H7 (cell line): ENCODE measurements around the gene FCGR3B. TPM values are rescaled to one million over a fixed set of nuclear protein-coding genes. Genes with fewer than 3 reads are reported as not detected.
A peak's percentile ranks its signal among the peaks of the same experiment; 100 is the strongest.
"Not testable (repeated sequence)": the region's sequence is repeated elsewhere in the genome, so short reads cannot be mapped to it uniquely, and the experiment has no call there.

Source experiments
- DNase-seq: peaks from one replicate; pipeline ENCODE4 v3.0.0; 2012
- H3K27me3 ChIP-seq: 2 replicates; pipeline ENCODE4 v1.6.0; 2011; ENCODE audit warnings: mild to moderate bottlenecking, low read length; ENCODE audit not compliant: control insufficient read depth, insufficient read depth
- H3K36me3 ChIP-seq: replicated peaks from 2 replicates; pipeline ENCODE4 v1.5.1; 2011; ENCODE audit warnings: low read length; ENCODE audit not compliant: control insufficient read depth, insufficient read depth
- H3K4me3 ChIP-seq: 2 replicates; pipeline ENCODE4 v1.5.1; 2011; ENCODE audit warnings: low read depth, mild to moderate bottlenecking, control low read depth, low read length, moderate library complexity; ENCODE audit not compliant: insufficient read depth
- total RNA-seq: library from RNA; depleted of rRNA; stranded (reverse); fragments of >200 nt; shearing (Covaris generic); gene quantifications from 2 replicates; pipeline ENCODE4 v1.2.3, GENCODE V29; 2014

The FCGR3B gene
- total RNA-seq, 1 experiment from 2014 or later, result not detected

DNA sequence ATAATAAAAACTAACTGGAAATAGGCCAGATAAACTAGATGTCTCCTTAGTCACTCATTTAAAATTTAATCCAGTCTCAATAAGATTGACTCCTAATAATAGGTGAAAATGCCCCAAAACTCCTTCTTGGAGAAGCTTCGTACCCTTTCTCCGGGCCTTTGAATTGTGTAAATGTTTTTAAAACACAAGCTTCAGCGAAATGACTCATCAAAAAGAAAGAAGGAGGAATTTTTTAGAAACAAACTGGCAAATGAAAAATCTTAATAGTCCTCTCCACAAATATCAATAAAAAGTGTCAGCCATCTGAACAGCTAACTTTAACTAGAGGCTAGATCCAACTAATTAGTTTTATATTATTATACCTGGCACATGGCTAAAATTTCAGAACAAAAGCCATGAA lies 33.9 kb downstream of the FCGR3B start:
- DNase-seq, H3K36me3 ChIP-seq, H3K4me3 ChIP-seq, H3K27me3 ChIP-seq: not testable (repeated sequence)

DNA sequence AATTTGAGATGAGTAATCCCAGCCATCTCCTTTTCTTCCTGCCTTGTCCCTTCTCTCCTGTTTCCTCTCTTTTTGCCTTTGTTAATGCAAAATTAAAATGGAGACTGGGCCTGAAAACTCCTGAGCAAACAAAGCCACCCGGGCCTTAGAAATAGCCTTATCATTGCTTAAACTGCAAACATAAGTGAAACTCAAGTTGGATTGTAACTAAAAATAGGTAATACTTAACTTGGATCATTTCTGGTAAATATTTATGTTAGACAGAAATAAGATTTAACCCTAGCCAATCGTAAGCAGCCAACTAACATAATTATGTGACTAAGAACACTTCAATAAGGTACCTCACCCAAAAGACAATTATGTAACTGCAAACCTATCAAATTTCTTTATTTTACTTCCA lies 35.4 kb downstream of the FCGR3B start:
- not testable (repeated sequence) for H3K36me3 ChIP-seq, H3K27me3 ChIP-seq, DNase-seq, H3K4me3 ChIP-seq

GRCh38 chr1:161595173-161595572 lies 35.8 kb downstream of the FCGR3B start:
- DNase-seq, H3K4me3 ChIP-seq, H3K36me3 ChIP-seq, H3K27me3 ChIP-seq: not testable (repeated sequence)

GRCh38 chr1:161594269-161594984 lies 36.5 kb downstream of the FCGR3B start:
- H3K4me3 ChIP-seq, H3K36me3 ChIP-seq, DNase-seq, H3K27me3 ChIP-seq: not testable (repeated sequence)

DNA sequence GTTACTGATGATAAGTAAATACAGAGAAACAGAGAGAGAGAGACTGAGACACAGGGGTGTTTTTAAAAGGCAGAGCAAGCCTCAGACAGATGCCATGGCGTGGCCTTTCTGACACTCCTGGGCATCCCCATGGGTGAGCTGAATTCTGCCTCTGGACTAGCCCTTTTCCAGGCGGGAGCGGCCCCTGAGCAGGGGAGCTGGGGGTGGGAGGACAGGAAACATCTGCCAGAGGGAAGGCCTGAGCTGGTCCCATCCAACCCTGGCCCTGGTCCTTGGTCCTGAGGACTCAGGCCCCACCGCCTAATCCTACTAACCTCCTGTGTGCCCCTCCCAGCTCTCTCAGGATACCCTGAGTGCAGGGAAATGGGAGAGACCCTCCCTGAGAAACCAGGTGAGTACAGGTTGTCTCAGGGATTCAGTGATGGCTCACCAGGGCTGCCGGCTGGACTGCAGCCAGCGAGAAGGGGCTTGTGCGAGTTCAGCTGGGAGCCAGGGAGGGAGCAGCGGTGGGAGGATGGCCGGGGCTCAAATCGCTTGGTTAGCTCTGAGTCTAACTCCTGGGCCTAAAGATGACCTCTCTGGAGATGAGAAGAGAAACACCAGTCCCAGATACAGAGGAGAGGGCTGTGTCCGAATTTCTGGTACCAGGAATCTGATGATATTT lies 37.8 kb downstream of the FCGR3B start:
- peak; percentile 15 for DNase-seq
- not testable (repeated sequence) for H3K27me3 ChIP-seq, H3K4me3 ChIP-seq, H3K36me3 ChIP-seq

- H3K4me3 ChIP-seq, H3K27me3 ChIP-seq, H3K36me3 ChIP-seq, DNase-seq: not testable (repeated sequence)
Measured at GRCh38 chr1:161592586-161592985, 38.4 kb downstream of the FCGR3B start.

DNA sequence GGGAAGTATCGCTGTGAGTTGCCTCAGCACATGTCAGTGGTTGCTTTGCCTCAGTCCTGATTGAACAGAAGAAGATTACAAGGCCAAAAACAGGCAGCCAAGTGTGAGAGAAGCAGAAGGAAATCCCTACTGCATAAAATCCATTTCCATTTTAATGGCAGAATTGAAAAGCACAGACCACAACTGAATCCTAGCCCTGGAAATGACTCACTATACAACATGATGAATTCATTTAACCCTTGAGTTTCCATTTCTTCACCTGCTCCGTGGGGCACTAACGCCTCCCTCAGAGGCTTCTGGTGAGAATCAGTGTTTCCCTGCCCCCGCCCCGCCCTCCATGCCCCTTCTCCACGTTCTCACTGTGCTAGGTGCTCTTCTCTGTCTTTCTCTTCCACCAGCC lies 41.1 kb downstream of the FCGR3B start:
- not testable (repeated sequence) for H3K36me3 ChIP-seq, H3K27me3 ChIP-seq, DNase-seq, H3K4me3 ChIP-seq

DNA sequence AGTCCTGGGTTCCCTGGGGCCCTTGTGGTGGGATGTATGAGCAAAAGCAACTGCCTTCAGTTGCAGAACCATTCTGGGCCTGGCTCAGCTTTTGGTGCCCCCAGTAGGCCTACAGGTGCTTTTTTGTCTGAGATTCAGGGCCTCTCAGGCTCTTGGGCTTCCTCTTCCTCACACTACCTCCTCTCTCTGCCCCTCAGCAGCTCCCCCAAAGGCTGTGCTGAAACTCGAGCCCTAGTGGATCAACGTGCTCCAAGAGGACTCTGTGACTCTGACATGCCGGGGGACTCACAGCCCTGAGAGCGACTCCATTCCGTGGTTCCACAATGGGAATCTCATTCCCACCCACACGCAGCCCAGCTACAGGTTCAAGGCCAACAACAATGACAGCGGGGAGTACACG lies 41.6 kb downstream of the FCGR3B start:
- H3K36me3 ChIP-seq, H3K27me3 ChIP-seq, H3K4me3 ChIP-seq: not testable (repeated sequence)
- DNase-seq, result peak; percentile 4

GRCh38 chr1:161588596-161588995 lies 42.4 kb downstream of the FCGR3B start:
- not testable (repeated sequence) for DNase-seq, H3K27me3 ChIP-seq, H3K36me3 ChIP-seq, H3K4me3 ChIP-seq

- not testable (repeated sequence) for H3K27me3 ChIP-seq, DNase-seq, H3K36me3 ChIP-seq, H3K4me3 ChIP-seq
Measured at GRCh38 chr1:161582882-161583281, 48.1 kb downstream of the FCGR3B start.

- H3K36me3 ChIP-seq, DNase-seq, H3K27me3 ChIP-seq, H3K4me3 ChIP-seq: not testable (repeated sequence)
Measured at GRCh38 chr1:161580879-161581537, 50.0 kb downstream of the FCGR3B start.

DNA sequence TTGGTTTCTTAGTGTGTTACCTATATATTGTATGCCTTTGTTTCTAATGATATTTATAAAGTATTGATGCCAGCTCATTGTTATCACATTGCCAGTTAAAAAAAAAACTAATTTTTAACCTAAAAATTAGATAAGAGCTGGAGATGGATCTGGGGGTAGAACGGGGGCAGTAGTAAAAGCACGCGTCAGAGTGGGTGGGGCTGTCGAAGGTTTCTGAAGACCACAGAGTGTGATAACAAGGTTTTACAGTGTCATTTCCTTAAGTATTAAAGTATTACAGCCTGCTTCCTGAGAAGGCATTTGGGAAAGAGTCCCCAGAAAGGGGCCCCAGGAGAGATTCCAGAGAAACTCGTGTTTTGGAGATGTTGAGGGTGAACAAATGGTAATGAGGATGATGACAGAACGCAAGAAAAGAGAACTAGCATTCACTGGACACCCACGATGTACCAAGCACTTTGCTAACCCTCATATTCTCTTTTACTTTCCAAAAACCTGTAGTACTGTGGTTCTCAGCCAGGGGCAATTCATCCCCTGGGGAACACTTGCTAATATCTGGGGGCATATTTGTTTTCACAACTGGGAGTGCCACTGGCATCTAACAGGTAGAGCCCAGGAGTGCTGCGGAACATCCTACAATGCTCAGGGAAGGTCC lies 51.0 kb downstream of the FCGR3B start:
- H3K36me3 ChIP-seq, DNase-seq, H3K4me3 ChIP-seq, H3K27me3 ChIP-seq: not testable (repeated sequence)

DNA sequence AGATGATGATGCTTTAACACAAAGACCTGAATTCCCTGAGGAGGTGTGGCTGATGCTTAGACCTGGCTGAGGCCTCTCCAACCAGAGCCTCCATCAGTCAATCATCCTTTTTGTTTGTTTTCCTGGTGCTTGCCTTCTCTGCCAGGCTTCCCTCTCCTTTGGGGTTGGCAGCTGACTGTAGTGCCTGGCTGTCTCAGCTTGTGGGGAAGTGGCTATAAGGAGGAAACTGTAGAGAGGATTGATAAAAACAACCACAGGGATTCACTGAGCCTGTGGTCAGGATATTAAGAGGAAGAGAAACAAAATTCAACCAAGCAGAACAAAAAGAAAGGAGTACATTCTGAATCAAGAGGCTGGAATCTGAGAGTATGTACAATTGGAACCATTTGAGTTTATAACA lies 54.3 kb downstream of the FCGR3B start:
- H3K27me3 ChIP-seq, H3K36me3 ChIP-seq, H3K4me3 ChIP-seq, DNase-seq: not testable (repeated sequence)
